Left ventricle myocardium inferior (tissue), 1 donor: Measurements from ENCODE around the gene CLRN3. TPM values are rescaled to one million over a fixed set of nuclear protein-coding genes. Genes with fewer than 3 reads are reported as not detected.

Experiments
- DNase-seq: peaks from one replicate; pipeline ENCODE4 v3.0.0-alpha.2; 2020
- H3K27ac ChIP-seq: fragments of 200-600 bp; replicated peaks from 2 replicates; pipeline ENCODE4 v1.8.0; 2021
- H3K27me3 ChIP-seq: fragments of 200-600 bp; 2 replicates; pipeline ENCODE4 v1.8.0; 2021; ENCODE audit warnings: low read depth
- H3K36me3 ChIP-seq: fragments of 200-600 bp; 2 replicates; pipeline ENCODE4 v1.8.0; 2021
- H3K4me1 ChIP-seq: fragments of 200-600 bp; 2 replicates; pipeline ENCODE4 v1.8.0; 2021
- H3K4me3 ChIP-seq: fragments of 200-600 bp; 2 replicates; pipeline ENCODE4 v1.8.0; 2021; ENCODE audit warnings: mild to moderate bottlenecking, moderate library complexity
- H3K9me3 ChIP-seq: fragments of 200-600 bp; replicated peaks from 2 replicates; pipeline ENCODE4 v1.8.0; 2021
- intact Hi-C: fragments of 100-400 bp; cut with micrococcal nuclease; formaldehyde crosslinking; loops from one replicate; pipeline ENCODE4 v1.11.0; 2022
- total RNA-seq: library from RNA; stranded (reverse); fragmentation: NEBNext Ultra II Directional; extraction: Animal tissue kit (Norgen Biotek cat#: 25700); gene quantifications from one replicate; pipeline ENCODE4 v1.2.1, GENCODE V29; 2021
- TF ChIP-seq, protein P1 (sequence below): fragments of 200-600 bp; IDR thresholded peaks from 2 replicates; pipeline ENCODE4 v1.8.0; 2021; ENCODE audit warnings: antibody characterized with exemption, mild to moderate bottlenecking, borderline replicate concordance
- donor health status: DM: no; HTN: yes; CAD: no; lungs with severe emphysema.

Gene CLRN3
- total RNA-seq, 1 donor from 2014 or later, result not detected

DNA sequence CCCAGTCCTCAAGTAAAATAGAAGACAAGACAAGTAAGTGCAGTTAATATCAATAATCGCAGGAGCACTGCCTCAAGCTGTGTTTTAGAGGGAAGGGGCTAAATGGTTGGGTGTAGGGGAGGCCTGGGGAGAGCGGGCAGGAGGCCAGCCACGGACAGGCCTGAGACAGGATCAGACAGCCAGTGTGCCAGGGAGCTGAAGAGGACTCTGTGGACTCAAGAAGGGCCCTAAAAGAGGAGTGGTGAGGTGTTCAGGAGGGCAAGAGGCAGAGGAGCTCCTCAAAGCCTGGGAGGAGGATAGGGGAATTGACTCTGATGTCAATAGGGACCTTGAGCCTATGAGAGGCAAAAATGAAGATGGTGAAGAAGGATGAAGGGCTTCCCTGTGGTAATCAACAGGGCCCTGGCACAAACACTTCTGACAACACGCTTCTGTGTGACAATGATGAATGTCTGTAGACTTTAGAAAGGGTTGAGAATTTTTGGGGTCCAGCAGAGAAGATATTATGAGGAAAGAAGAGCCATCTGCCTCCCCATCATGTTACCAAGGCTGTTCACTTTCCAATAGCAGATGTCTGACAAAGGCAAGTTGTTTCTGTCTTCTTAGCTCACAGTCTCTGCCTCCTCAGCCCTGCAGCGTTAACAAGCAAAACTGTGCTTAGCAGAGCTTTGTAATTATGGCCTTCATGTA is 11.7 kb upstream of the CLRN3 start:
- no peaks in the 10 kb centered on the region for H3K36me3 ChIP-seq
- TF ChIP-seq, protein P1, sequence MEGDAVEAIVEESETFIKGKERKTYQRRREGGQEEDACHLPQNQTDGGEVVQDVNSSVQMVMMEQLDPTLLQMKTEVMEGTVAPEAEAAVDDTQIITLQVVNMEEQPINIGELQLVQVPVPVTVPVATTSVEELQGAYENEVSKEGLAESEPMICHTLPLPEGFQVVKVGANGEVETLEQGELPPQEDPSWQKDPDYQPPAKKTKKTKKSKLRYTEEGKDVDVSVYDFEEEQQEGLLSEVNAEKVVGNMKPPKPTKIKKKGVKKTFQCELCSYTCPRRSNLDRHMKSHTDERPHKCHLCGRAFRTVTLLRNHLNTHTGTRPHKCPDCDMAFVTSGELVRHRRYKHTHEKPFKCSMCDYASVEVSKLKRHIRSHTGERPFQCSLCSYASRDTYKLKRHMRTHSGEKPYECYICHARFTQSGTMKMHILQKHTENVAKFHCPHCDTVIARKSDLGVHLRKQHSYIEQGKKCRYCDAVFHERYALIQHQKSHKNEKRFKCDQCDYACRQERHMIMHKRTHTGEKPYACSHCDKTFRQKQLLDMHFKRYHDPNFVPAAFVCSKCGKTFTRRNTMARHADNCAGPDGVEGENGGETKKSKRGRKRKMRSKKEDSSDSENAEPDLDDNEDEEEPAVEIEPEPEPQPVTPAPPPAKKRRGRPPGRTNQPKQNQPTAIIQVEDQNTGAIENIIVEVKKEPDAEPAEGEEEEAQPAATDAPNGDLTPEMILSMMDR, result no peak
- intact Hi-C loops, result loop anchor here (10.0 kb wide), 1 partner anchor 160 kb away; no protein-coding TSS in a partner anchor

DNA sequence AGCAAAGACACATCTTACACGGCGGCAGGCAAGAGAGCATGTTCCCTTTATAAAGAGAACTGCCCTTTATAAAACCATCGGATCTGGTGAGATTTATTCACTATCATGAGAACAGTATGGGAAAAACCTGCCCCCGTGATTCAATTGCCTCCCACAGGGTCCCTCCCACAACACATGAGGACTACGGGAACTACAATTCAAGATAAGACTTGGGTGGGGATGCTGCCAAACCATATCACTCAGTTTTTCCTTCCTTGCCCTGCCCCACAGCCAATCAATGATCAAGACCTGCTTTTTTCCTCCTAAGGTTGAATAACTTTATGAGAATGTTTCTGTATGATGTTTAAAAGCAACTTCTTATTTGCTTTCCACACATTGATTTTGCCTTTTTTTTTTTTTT is 11.0 kb upstream of the CLRN3 start:
- no peaks in the 10 kb centered on the region for H3K9me3 ChIP-seq
- peaks cover 23% of the 10 kb centered on the region for H3K4me1 ChIP-seq
- H3K27me3 ChIP-seq, result no peaks in the 10 kb centered on the region
- TF ChIP-seq, protein P1, result no peak
- intact Hi-C loops, result loop anchor here (10.0 kb wide), 1 partner anchor 161 kb away; no protein-coding TSS in a partner anchor
- no peaks in the 10 kb centered on the region for H3K36me3 ChIP-seq
- no peak overlapping the region for H3K4me3 ChIP-seq
- H3K27ac ChIP-seq, result no peak overlapping the region
- no peak for DNase-seq

More for the DNA sequence above, 11.7 kb upstream of the CLRN3 start:
- Histone ChIP-seq H3K4me1 (peaks cover 29% of the 10 kb centered on the region), H3K9me3 (no peaks in the 10 kb centered on the region), H3K4me3 (no peak overlapping the region), H3K27ac (no peak overlapping the region), H3K27me3 (no peaks in the 10 kb centered on the region)
- DNase-seq, result no peak

DNA sequence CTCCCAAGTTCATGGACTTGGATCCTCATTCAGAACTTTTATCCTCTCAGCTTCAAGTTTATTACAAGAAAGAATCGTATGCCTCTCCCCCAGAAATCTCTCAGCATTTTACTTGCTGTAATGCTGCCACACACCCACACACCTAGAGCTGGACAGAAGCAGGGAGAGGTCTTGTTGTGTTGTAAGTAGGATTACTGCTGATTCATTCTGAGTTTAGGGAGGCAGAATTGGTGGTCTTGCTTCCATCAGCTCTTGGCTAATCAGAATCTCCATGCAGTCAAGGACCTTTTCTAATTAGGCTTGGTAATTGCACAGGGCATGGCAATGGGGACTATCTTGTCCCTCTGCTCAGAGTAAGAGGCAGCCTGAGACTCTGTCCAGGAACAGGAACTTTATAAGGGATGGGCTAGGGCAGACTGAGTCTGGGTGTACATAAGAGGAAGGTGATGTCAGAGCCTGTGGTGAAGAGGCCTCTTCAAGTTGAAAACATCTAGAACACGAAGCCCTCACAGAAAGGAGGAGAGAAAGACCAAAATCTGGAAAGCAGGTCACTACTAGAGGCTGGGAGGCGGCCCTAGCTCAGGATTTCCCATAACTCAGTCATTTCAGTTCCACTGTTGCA is 7.1 kb upstream of the CLRN3 start:
- no peaks in the 10 kb centered on the region for H3K27me3 ChIP-seq
- no peak for DNase-seq
- H3K4me3 ChIP-seq, result no peak overlapping the region
- TF ChIP-seq, protein P1, result no peak
- H3K4me1 ChIP-seq, result no peaks in the 10 kb centered on the region
- intact Hi-C loops, result loop anchor here (10.0 kb wide), 1 partner anchor 165 kb away; no protein-coding TSS in a partner anchor
- no peak overlapping the region for H3K27ac ChIP-seq
- peaks cover 7% of the 10 kb centered on the region for H3K9me3 ChIP-seq
- H3K36me3 ChIP-seq, result no peaks in the 10 kb centered on the region

DNA sequence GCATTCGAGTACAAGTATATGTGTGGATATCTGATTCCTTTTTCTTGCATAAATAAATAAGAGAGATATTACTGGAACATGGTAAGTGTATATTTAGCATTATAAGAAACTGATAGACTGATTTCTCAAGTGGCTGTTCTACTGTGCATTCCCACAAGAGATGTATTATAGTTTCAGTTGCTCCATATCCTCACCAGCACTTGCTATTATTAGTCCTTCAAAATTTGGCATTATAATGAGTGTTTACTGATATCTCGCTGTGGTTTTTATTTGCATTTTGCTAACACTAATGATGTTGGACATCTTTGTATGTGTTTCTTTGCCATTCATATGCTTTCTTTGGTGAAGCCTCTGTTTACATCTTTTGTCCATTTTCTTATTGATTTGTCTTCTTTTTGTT is 4.4 kb upstream of the CLRN3 start:
- no peaks in the 10 kb centered on the region for H3K27me3 ChIP-seq
- no peak overlapping the region for H3K27ac ChIP-seq
- intact Hi-C loops, result no loop called here
- H3K4me3 ChIP-seq, result no peak overlapping the region
- peaks cover 7% of the 10 kb centered on the region for H3K9me3 ChIP-seq
- H3K4me1 ChIP-seq, result no peaks in the 10 kb centered on the region
- TF ChIP-seq, protein P1, result no peak
- no peaks in the 10 kb centered on the region for H3K36me3 ChIP-seq
- no peak for DNase-seq

DNA sequence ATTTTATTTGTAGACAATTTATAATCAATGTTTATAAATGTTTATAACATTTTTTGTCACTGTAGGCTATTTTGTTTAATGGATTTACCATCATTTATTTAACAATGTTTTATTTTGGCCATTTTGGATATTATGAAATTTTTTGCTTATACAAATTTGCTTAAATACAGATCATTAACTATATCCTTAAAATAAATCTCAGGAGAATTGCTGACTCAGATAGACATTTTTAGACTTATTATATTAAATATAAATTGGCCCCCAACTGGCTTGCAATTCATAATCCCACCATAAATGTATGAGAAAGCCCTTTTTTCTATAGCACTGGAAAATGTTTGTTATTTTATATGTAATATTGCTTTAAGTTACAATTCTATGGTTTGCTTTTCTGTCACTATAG is 3.8 kb upstream of the CLRN3 start:
- H3K4me3 ChIP-seq, result no peak overlapping the region
- H3K9me3 ChIP-seq, result peaks cover 7% of the 10 kb centered on the region
- H3K27me3 ChIP-seq, result no peaks in the 10 kb centered on the region
- H3K4me1 ChIP-seq, result no peaks in the 10 kb centered on the region
- TF ChIP-seq, protein P1, result no peak
- intact Hi-C loops, result no loop called here
- H3K27ac ChIP-seq, result no peak overlapping the region
- DNase-seq, result no peak
- H3K36me3 ChIP-seq, result no peaks in the 10 kb centered on the region
